GM12892 (cell line): ENCODE data around the gene MORN4.

ENCODE experiments used
- DNase-seq: peaks from one replicate; pipeline ENCODE4 v3.0.0; 2011; ENCODE audit not compliant: insufficient read length
- FAIRE-seq: peaks from 2 replicates; lab custom pipeline; 2011; peaks lifted over from hg19 to GRCh38; lab: Jason Lieb, UNC
- POLR2A ChIP-seq: IDR thresholded peaks from 2 replicates; pipeline ENCODE4 v1.6.1; 2011; ENCODE audit warnings: low read depth, low read length, control low read depth
- POLR2AphosphoS5 ChIP-seq: IDR thresholded peaks from 2 replicates; pipeline ENCODE4 v1.6.1; 2011; ENCODE audit warnings: low read depth, low read length, control low read depth
- TAF1 ChIP-seq: IDR thresholded peaks from 2 replicates; pipeline ENCODE4 v1.6.1; 2011; ENCODE audit warnings: low read depth, mild to moderate bottlenecking, control low read depth, low read length, borderline replicate concordance

Gene MORN4

DNA sequence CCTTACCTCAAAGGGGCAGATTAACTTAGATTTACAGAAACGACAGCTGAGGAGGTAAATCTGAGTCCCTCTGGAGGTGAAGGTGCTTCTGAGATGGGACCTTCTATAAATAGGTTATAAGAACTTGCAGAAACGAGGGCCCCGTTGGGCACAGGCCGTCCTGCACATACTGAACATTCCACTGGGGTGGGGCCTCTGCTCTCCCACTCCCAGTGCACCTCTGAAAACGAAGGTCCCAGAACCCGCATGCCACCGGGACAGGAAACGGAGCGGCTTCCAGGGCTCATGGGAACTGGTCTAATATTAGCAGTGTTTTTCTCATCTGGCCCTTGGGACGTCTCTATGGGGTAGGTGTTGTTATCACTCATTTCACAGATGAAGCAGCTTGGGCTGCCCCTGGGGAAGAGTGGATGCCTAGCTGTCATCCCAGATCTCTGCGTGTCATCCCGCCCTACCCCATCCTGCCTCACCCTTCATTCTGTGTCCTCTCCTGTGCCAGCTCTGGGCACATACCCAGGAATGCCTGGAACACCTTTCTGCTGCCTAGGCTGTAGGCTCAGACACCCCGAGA is 24.2 kb downstream of the MORN4 start:
- DNase-seq (no peak), FAIRE-seq (no peak)
- TF ChIP-seq POLR2A = no peak
- TF ChIP-seq TAF1 = no peak
- no peak for TF ChIP-seq POLR2AphosphoS5

DNA sequence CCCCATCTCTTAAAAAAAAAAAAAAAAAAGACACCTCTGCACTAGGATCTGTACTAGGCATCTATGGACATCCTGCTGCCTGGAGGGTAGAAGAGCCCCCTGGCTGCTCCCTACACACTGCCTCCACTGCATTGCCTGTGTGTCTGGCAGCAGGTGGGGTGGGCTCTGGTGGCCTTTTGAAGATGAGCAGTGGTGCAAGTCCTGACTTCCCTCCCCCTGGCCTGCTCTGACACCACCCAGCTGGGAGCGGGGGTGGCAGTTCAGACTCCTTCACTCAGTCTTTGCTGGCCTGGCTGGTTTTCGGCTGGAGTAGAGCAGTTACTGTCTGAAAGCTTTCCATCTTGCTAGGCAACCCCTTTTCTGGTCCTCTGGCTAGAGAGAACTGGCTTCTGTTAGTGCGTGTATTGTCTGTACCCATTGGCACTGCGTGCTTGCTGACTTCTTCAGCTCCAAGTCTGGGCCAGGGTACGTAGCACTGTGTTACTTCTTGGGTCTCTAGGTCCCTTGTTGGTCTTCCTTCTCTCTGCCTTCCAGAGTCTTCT is 26.1 kb downstream of the MORN4 start:
- DNase-seq = no peak
- TF ChIP-seq POLR2A (no peak), POLR2AphosphoS5 (no peak), TAF1 (no peak)
- no peak for FAIRE-seq

DNA sequence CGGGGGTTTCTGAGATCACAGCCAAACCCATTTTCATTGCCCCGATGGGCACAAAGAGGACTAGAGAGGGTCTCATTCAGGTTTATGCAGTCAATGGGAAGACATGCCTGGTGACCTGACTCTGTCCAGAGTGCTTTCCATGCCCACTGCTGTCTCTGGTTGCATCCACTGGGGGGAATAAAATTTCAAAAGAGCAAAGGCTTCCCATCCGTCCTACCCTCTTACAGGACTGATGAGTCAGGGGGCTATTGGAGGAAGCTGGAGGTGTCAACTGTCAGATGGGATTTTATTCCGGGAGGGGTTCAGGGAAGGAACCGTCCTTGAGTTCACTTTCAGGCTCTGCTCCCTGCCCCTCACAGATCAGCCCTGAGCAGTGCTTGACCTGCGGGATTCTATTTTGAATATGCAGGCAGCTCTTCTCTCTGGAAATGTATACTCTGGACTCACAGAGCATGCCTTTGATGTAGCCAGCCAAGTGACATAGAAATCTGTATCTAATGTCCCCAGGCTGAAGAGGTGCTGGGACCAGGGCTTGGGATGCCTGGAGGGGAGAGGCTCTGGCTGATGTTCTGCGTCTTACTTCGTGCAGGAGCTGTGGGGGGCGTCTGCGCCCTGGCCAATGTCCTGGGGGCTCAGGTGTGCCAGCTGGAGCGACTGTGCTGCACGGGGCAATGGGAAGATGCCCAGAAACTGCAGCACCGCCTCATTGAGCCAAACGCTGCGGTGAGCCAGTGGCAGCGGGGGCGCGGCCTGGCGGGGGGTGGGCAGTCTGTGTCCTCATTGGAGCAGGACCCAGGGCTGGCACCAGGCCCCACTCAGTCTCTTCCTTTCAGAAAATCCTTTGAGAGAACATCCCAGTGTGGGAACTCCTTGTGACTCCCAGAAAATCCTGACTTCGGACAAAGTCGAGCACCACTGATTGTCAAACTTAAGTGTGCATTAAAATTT is 31.8 kb downstream of the MORN4 start:
- no peak for TF ChIP-seq POLR2A
- no peak for TF ChIP-seq POLR2AphosphoS5
- no peak for TF ChIP-seq TAF1
- FAIRE-seq = no peak
- no peak for DNase-seq

DNA sequence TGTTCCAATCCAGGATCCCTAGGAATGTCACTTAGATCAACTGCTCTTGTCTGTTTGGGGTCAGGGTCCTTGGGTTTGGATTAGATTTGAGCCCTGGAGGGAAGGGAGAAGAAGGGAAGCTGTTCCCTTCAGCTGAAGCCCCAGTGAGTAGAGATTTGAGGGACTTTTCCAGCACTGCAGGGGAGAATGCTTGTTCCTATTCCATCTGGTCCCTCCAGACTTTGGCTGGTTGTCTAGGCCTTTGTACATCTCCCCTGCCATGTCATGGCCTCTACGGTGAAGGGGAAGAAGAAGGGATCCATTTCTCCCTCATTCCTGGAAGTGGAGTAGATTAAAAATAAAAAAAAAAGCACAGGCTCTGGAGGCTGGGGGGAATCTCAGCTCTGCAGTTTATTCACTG is 32.7 kb downstream of the MORN4 start:
- DNase-seq (no peak), FAIRE-seq (no peak)
- no peak for TF ChIP-seq POLR2A
- no peak for TF ChIP-seq POLR2AphosphoS5
- no peak for TF ChIP-seq TAF1

- no peak for FAIRE-seq
- no peak for TF ChIP-seq TAF1
- no peak for TF ChIP-seq POLR2AphosphoS5
- TF ChIP-seq POLR2A = no peak
- DNase-seq = no peak
Measured at GRCh38 chr10:97599272-97599619, 34.1 kb downstream of the MORN4 start.

GRCh38 chr10:97598407-97599271 is 34.7 kb downstream of the MORN4 start:
- DNase-seq (no peak), FAIRE-seq (no peak)
- no peak for TF ChIP-seq POLR2AphosphoS5
- no peak for TF ChIP-seq POLR2A
- TF ChIP-seq TAF1 = no peak

- DNase-seq (no peak), FAIRE-seq (no peak)
- TF ChIP-seq TAF1 = no peak
- TF ChIP-seq POLR2AphosphoS5 = no peak
- TF ChIP-seq POLR2A = no peak
Measured at GRCh38 chr10:97597778-97598177, 35.5 kb downstream of the MORN4 start.

DNA sequence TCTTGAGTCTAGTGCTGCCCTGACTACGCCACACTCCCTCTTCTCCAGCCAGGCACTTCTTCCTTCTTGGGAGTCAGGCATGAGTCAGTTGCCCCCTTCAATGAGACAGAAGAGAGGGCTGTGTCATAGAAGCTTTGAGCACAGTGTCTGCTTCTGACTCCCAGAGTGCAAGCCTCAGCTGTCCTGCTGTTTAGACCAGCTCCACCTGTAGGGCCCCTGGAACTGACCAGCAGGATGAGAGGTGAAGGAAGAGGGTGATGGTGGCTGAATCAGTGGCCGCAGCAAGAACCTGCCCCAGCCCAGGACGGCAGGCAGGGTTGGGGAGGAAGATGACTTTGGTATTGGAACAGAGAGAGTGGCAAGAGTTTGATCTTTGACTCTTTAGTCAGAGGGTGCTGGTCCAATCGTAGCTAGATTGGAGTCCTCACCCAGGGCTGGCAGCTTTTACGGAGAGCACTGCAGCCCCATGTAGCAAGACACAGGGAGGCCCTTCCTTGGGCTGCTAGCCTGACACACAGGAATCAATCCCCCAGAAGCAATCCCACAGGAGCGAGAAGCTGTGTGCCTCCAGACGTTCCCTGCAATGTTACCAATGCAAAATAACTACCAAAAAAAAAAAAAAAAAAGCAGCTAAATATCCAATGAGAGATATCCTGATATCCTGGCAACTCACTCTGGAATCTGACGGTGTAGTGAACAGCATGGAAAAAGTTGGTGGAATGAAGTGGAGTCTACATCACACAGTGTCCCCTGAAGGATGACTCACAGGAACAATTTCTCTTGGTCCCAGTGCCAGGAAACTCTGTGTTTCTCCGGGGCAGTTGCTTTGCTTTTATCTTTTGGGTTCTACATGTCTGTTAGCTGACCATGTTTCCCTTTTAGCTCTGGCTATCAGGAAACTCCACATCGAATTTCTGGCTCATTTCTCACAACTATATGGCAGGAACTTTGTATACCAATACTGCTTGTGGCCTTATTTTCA is 36.9 kb downstream of the MORN4 start:
- TF ChIP-seq POLR2AphosphoS5 = no peak
- no peak for TF ChIP-seq POLR2A
- no peak for TF ChIP-seq TAF1
- FAIRE-seq = no peak
- DNase-seq = no peak

GRCh38 chr10:97593421-97593820 is 39.9 kb downstream of the MORN4 start:
- no peak for FAIRE-seq
- no peak for DNase-seq
- TF ChIP-seq POLR2AphosphoS5 = no peak
- TF ChIP-seq POLR2A = no peak
- no peak for TF ChIP-seq TAF1
